HCT116 (cell line): ENCODE measurements around the gene GPR63.

Experiments used
- EGR1 ChIP-seq: IDR thresholded peaks from 2 replicates; pipeline ENCODE4 v1.6.1; 2012; ENCODE audit warnings: low read depth
- ZBTB33 ChIP-seq: IDR thresholded peaks from 2 replicates; pipeline ENCODE4 v1.6.1; 2011; ENCODE audit warnings: mild to moderate bottlenecking, low read length, moderate library complexity; ENCODE audit not compliant: insufficient replicate concordance; ENCODE audit errors: extremely low read depth
- TF ChIP-seq, protein P1 (sequence below), 3 experiments: fragments of 200-600 bp in 1 of 3; sonication (generic) in 1 of 3; IDR thresholded peaks in 2 of 3; conservative IDR thresholded peaks in 1 of 3; 2 replicates each; pipeline ENCODE4 v1.5.1; 2012 to 2017; ENCODE audit warnings: low read depth in 2 of 3, low read length in 2 of 3, antibody characterized with exemption in 1 of 3, borderline replicate concordance in 1 of 3, control low read depth in 1 of 3, mild to moderate bottlenecking in 1 of 3, mixed read lengths in 1 of 3, mixed run types in 1 of 3, moderate library complexity in 1 of 3; ENCODE audit not compliant: insufficient read depth in 1 of 3

DNA sequence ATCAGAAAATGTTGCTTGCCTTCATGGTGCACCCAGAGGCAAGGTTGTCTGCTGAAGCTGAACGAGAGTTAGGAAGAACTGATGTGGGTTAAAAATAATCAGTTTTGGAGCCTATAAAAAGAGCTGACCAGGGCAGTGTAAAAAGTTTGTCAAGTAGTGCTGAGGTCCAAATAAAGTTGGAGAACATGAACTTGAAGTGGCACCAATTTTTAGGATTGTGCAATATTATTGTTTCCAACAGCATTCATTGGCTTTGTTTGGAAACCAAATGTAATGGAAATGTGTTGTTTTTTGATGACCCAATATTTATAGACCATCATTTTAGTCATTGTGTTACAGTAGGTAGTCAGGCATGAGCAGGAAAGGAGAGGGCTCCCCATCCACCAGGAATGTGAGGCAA, 55.7 kb downstream of the GPR63 start:
- TF ChIP-seq, protein P1, sequence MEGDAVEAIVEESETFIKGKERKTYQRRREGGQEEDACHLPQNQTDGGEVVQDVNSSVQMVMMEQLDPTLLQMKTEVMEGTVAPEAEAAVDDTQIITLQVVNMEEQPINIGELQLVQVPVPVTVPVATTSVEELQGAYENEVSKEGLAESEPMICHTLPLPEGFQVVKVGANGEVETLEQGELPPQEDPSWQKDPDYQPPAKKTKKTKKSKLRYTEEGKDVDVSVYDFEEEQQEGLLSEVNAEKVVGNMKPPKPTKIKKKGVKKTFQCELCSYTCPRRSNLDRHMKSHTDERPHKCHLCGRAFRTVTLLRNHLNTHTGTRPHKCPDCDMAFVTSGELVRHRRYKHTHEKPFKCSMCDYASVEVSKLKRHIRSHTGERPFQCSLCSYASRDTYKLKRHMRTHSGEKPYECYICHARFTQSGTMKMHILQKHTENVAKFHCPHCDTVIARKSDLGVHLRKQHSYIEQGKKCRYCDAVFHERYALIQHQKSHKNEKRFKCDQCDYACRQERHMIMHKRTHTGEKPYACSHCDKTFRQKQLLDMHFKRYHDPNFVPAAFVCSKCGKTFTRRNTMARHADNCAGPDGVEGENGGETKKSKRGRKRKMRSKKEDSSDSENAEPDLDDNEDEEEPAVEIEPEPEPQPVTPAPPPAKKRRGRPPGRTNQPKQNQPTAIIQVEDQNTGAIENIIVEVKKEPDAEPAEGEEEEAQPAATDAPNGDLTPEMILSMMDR (IDR thresholded peaks at IDR 0.05 in 2 of 3, conservative IDR thresholded peaks at IDR 0.05 in 1 of 3; ENCODE audit: borderline replicate concordance in 1 of 3, insufficient read depth in 1 of 3, low read depth in 2 of 3, low read length in 2 of 3) = no peak
- TF ChIP-seq EGR1 (no peak), ZBTB33 (no peak)
